Measurements from ENCODE around the gene ALDH1L1. TPM values are rescaled to one million over a fixed set of nuclear protein-coding genes. Genes with fewer than 3 reads are reported as not detected.

The ALDH1L1 gene
- 9.0 TPM for total RNA-seq

DNA sequence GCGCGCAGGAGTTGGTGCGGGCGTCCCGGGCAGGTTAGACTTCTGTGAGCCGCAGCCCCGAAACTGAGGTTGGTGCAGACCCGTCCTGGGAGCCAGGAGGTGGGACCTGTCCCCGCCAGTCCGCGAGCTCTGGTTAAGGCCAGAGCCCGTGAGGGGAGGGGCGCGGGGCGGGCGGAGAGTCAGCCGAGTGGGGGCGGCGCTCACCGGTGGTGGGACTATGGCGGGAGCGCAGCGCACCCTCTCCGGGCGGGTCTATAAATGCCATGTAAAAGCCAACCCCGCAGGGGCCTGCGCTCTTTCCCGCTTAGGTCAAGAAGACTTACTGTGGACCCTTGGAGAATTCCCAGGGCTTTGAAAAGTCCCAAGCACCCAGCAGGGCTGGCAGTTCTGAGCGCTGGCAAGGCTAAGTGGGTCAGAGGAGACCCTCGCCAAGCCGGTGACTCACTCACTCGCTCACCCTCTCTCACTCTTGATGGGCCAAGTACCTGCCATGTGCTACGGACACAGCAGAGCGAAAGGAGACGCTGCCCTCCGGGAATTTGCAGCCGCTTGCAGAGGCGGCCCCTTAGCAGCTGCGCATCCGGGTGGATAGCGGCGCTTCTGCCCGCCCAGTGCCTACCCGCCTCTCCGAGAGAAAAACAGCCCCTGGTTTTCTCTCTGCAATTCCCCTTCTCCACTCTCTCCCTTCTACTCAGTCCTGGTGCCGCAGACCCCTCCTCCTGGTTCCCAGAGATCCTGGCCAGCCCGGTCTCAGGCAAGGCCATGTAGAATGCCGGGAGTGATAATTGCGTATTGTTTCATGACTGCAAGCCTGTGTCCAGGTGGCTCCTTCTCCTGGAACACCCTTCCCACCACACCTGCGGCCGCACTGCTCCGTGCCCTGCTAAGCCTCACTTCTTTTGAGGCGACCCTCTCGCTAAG, at the start of gene ALDH1L1:
Gene ALDH1L1 (minus strand): TSS at position 110 of the 921 bp plus-strand sequence. CDS start 19,607 bp downstream, outside the sequence.
- DNase-seq (ENCODE audit: low spot score): peak; percentile 64

DNA sequence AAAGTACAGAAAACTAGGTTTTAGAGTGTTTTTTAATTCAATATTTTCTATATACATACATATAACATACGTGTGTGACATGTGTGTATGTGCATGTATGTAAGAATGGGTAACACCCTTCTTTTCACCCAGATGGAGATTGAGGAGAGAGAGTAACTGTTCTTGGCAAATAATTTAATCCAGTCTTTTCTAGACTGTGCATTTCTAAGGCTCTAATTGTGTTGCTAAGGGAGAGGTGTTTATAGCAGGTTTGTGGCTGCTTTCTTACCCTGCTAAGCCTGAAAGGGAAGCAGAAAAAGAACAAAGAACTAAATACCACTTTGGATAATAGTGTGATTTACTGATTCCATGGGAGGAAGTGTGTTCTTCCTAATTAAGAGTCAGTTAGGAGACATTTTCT, 46.0 kb upstream of the ALDH1L1 start:
- DNase-seq (ENCODE audit: low spot score): no peak

DNA sequence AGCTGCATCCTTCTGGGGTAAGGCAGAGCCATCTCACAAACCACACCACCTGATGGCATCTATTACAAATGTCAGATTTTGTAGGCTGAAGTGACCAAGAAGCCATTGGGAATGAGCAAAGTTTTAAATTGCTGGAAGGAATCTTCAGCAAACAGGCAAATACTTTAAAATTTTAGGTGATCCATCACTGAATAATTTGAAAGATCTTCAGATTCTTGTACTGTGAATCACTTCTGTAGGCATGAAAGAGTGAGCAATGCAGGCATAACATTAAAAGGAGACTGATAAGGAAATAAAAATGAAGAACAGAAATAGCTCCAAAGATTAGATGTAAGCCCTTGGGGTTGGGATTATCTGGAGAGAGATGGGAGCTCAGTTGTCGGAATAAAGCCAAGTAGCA, 36.0 kb upstream of the ALDH1L1 start:
- no peak for DNase-seq (ENCODE audit: low spot score)

DNA sequence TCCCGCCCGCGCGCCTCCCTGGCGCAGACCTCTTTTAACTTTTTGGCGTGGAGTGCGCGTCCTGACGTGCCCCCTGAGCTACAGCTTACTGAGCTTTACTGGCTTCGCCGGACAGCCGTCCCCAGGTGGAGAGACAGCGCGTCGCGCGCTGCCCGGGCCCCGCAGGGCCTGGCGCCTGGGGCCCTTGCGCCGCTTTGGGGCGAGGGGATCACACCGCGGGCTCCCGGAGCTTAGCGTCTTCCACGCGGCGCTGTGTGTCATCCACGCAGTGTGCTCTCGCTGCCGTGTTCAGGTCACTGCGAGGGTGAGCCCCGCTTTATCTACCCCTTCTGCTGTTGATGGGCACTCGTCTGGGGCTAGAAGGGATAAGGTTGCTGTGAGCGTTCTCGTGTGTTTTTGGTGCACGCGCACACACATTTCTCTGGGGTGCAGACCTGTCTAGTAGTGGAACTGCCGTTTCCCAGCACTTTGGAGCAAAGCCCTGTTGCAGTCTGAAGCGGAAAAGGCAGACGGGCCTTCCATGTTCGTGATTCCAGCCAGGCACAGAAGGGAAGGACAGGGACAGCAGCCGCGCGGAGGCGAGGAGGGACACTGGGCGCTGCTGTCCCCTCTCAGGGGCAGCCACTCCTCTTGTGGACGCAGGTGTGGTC, 33.1 kb upstream of the ALDH1L1 start:
- DNase-seq (ENCODE audit: low spot score): no peak

DNA sequence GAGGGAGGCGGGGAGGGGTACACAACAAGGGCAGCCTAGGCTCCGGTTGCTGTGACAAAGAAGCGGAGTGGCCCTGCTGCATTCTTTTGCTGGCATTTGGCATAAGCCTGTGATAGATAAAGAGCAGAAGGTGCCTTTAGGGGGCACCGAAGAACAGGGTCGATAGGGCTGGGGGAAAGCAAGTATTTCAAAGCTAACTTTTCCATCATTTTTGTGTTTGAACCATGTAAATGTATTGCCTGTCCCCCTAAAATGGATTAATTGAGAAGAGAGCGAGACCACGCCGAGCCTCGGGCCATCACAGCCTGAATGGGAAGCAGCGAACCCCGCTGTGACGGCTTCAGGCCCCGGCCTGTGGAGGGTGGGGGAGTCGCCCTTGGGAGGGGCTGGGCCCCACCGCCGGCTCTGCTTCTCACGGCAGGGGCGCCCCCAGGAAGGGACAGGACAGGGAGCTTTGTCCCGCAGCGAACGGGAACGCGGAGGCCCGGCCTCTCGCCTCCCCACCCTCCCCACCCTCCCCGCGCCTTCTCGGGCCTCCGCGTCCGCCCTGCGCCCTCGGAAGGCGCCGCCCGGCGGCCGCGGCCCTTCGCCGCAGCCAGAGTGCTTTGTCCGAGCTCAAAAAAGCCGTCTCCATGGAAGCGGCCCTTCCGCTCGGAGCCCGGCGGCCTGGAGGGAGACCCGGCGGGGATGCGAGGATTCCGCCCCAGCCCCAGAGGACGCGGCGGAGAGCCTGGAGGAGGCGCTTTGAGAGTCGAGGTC, 32.4 kb upstream of the ALDH1L1 start:
- DNase-seq (ENCODE audit: low spot score): no peak

DNA sequence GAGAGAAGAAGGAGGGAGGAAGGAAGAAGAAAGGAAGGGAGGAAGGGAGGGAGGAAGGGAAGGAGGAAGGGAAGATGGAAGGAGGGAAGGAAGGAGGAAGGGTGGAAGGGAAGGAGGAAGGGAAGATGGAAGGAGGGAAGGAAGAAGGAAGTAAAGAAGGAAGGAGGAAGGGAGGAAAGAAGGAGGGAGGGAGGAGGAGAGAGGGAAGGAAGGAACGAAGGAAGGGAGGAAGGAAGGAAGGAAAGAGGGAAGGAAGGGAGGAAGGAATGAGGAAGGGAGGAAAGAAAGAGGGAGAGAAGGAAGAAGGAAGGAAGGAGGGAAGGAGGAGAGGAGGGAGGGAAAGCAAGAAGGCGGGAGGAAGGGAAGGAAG, 31.8 kb upstream of the ALDH1L1 start:
- no peak for DNase-seq (ENCODE audit: low spot score)

- DNase-seq (ENCODE audit: low spot score): no peak
These were observed 31.2 kb upstream of the ALDH1L1 start for GRCh38 chr3:126211569-126211968.

GRCh38 chr3:126210606-126211005, 30.2 kb upstream of the ALDH1L1 start:
- DNase-seq (ENCODE audit: low spot score): no peak

- DNase-seq (ENCODE audit: low spot score): no peak
These were observed 29.4 kb upstream of the ALDH1L1 start for GRCh38 chr3:126209741-126210140.

- peak; percentile 88 for DNase-seq (ENCODE audit: low spot score)
These were observed 28.3 kb upstream of the ALDH1L1 start for GRCh38 chr3:126208606-126209256.

DNA sequence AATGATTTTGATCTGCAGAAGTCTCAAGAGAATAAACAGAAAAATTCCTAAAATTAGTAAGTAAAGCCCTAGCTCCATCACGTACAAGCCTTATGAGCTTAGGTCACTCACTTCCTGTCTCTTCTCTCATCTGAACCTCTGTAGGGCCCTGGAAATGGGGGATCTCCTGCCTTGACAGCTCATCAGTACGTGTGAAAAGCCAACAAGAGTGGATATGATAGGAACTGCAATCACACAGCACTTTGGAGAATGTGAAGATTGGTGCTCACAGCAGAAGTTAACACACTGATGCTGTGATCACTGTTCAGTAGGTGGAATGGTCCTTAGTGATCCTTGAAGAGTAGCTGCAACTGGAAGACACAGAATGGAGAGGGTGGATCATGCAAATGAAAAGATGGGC, 27.8 kb upstream of the ALDH1L1 start:
- no peak for DNase-seq (ENCODE audit: low spot score)

DNA sequence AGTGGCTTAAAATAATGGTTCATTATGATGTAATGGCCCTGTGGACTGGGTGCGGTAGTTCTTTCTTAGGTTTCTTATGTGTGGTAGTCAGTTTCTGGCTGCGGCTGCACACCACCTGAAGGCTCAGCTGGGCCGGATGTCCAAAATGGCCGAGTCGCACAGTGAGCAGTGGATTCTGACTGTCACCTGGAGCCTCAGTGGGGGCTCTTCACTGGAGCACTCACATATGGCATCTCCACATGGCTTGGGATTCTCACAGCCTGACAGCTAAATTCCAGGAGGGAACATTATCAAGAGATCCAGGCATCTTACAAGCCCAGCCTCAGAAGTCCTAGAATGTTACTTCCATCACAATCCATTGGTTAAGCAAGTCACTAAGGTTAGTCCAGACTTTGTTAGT, 26.8 kb upstream of the ALDH1L1 start:
- no peak for DNase-seq (ENCODE audit: low spot score)

DNA sequence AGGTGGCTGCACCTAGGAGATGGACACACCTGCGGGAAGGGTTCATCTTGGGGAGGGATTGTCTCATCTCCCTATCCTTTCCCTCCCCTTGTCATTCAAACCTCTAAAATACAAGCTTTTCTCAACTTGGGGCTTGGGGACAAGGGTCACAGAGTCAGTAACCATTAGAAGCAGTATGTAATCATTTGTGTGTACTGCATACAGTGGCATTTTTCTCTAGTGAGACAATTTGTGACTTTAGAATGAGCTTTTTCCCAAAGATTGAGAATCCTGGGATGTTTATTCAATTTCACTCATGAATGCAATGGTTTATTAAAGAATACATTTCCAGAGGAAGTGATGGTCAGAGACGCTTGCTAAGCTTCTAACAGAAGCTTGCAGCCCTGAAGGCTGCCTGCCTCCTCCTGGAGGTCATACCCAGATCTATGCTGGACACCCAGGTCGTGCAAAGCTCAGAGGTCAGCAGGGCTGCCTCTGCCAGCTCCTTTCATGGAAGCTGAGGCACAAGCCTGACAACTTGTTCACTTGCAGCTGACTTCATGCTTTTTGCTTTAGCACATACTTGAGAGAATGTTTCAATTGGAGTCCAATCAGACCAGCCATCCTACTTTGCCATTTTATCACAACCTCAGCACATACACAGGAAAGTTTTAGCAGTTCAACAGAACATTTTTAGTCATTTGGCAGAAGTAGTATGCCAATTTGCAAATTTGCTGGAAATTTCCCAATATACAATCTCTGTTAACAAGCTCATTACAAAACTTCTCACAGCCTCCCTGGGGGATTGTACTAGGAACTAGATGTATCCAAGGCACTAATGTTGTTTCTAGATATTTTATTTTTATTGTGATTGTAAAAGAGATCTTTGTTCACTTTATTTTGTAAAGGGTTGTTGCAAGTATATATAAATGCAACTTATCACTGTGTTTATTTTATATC, 25.6 kb upstream of the ALDH1L1 start:
- no peak for DNase-seq (ENCODE audit: low spot score)

DNA sequence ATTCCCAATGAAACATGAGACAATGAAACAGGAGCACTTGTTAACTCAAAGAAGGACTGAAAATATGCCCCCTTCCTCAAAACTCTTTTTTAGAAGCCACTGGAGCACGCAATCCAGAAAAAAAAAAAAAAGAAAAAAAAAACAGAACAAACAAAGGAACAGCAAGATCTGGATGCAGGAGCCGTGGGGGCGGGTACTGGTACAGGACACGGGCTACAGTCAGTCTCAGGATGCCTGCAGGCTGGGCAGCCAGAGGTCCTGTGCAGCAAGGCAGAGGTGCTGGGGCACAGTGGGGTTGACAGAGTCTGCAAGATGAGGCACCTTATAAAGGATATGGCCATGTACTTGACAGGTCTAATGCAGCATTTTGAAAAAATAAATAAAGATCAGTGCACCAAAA, 22.3 kb upstream of the ALDH1L1 start:
- DNase-seq (ENCODE audit: low spot score): no peak

- no peak for DNase-seq (ENCODE audit: low spot score)
These were observed 21.9 kb upstream of the ALDH1L1 start for GRCh38 chr3:126202276-126202675.

GRCh38 chr3:126201168-126201567, 20.8 kb upstream of the ALDH1L1 start:
- DNase-seq (ENCODE audit: low spot score): no peak

GRCh38 chr3:126200534-126200933, 20.1 kb upstream of the ALDH1L1 start:
- DNase-seq (ENCODE audit: low spot score): no peak

DNA sequence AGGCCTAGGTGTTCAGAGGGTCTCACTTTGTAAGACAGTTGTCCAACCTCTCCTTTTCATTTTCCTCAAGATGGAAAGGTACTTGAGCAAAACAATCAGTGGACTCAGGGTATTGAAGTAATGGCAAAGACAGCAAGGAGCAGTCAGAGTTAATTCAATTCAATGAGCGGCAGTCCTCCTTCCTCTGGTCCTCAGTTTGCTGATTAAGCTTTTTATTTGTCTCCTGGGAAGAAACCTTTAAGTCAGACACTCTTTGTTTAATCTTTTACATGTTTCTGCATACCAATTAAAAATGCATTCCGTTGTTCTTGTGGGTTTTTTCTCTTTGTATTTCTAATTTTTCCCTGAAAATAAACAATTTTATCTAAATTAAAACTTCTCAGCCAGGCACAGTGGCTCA, 18.9 kb upstream of the ALDH1L1 start:
- no peak for DNase-seq (ENCODE audit: low spot score)

- peak; percentile 59 for DNase-seq (ENCODE audit: low spot score)
These were observed 17.6 kb upstream of the ALDH1L1 start for GRCh38 chr3:126197854-126198584.

- no peak for DNase-seq (ENCODE audit: low spot score)
These were observed 17.0 kb upstream of the ALDH1L1 start for GRCh38 chr3:126197343-126197742.
